ENCODE measurements around the gene ENO1.
"Not testable (repeated sequence)": the region's sequence is repeated elsewhere in the genome, so short reads cannot be mapped to it uniquely, and the experiment has no call there.

The ENO1 gene

GRCh38 chr1:8878448-8878697 lies at the start of gene ENO1:
Gene ENO1, minus strand, starts transcription at chr1:8878686. Its CDS starts 3,778 bp downstream, at chr1:8874908.
- TF ChIP-seq GATA1 (IDR thresholded peaks at IDR 0.05; ENCODE audit: low read depth, low read length) (no peak), POLR2A (IDR thresholded peaks at IDR 0.05; ENCODE audit: low read length) (peak; percentile 90)
- no peak for DNase-seq

GRCh38 chr1:8926707-8927694 lies 48.5 kb upstream of the ENO1 start:
- TF ChIP-seq POLR2A (IDR thresholded peaks at IDR 0.05; ENCODE audit: low read length) (no peak), GATA1 (IDR thresholded peaks at IDR 0.05; ENCODE audit: low read depth, low read length) (no peak)
- DNase-seq: no peak

- no peak for DNase-seq
- no peak for TF ChIP-seq POLR2A (IDR thresholded peaks at IDR 0.05; ENCODE audit: low read length)
- TF ChIP-seq GATA1 (IDR thresholded peaks at IDR 0.05; ENCODE audit: low read depth, low read length): no peak
Measured at GRCh38 chr1:8925960-8926359, 47.5 kb upstream of the ENO1 start.

- TF ChIP-seq POLR2A (IDR thresholded peaks at IDR 0.05; ENCODE audit: low read length) (no peak), GATA1 (IDR thresholded peaks at IDR 0.05; ENCODE audit: low read depth, low read length) (no peak)
- no peak for DNase-seq
Measured at GRCh38 chr1:8925406-8925805, 46.9 kb upstream of the ENO1 start.

GRCh38 chr1:8922962-8923361 lies 44.5 kb upstream of the ENO1 start:
- no peak for DNase-seq
- TF ChIP-seq GATA1 (IDR thresholded peaks at IDR 0.05; ENCODE audit: low read depth, low read length) (no peak), POLR2A (IDR thresholded peaks at IDR 0.05; ENCODE audit: low read length) (no peak)

- DNase-seq: not testable (repeated sequence)
Measured at GRCh38 chr1:8917536-8917935, 39.0 kb upstream of the ENO1 start.

GRCh38 chr1:8915446-8915845 lies 37.0 kb upstream of the ENO1 start:
- no peak for DNase-seq
- no peak for TF ChIP-seq POLR2A (IDR thresholded peaks at IDR 0.05; ENCODE audit: low read length)
- TF ChIP-seq GATA1 (IDR thresholded peaks at IDR 0.05; ENCODE audit: low read depth, low read length): no peak

- TF ChIP-seq GATA1 (IDR thresholded peaks at IDR 0.05; ENCODE audit: low read depth, low read length) (no peak), POLR2A (IDR thresholded peaks at IDR 0.05; ENCODE audit: low read length) (no peak)
- no peak for DNase-seq
Measured at GRCh38 chr1:8914466-8914865, 36.0 kb upstream of the ENO1 start.

- no peak for DNase-seq
- TF ChIP-seq POLR2A (IDR thresholded peaks at IDR 0.05; ENCODE audit: low read length): no peak
- TF ChIP-seq GATA1 (IDR thresholded peaks at IDR 0.05; ENCODE audit: low read depth, low read length): no peak
Measured at GRCh38 chr1:8913457-8913856, 35.0 kb upstream of the ENO1 start.

- DNase-seq: no peak
- TF ChIP-seq GATA1 (IDR thresholded peaks at IDR 0.05; ENCODE audit: low read depth, low read length): no peak
- TF ChIP-seq POLR2A (IDR thresholded peaks at IDR 0.05; ENCODE audit: low read length): no peak
Measured at GRCh38 chr1:8911416-8912309, 33.2 kb upstream of the ENO1 start.

- no peak for DNase-seq
- no peak for TF ChIP-seq GATA1 (IDR thresholded peaks at IDR 0.05; ENCODE audit: low read depth, low read length)
- no peak for TF ChIP-seq POLR2A (IDR thresholded peaks at IDR 0.05; ENCODE audit: low read length)
Measured at GRCh38 chr1:8910914-8911313, 32.4 kb upstream of the ENO1 start.

GRCh38 chr1:8910331-8910730 lies 31.8 kb upstream of the ENO1 start:
- TF ChIP-seq POLR2A (IDR thresholded peaks at IDR 0.05; ENCODE audit: low read length) (no peak), GATA1 (IDR thresholded peaks at IDR 0.05; ENCODE audit: low read depth, low read length) (no peak)
- DNase-seq: no peak

GRCh38 chr1:8908388-8909151 lies 30.1 kb upstream of the ENO1 start:
- DNase-seq: no peak
- TF ChIP-seq POLR2A (IDR thresholded peaks at IDR 0.05; ENCODE audit: low read length) (no peak), GATA1 (IDR thresholded peaks at IDR 0.05; ENCODE audit: low read depth, low read length) (no peak)
